Epithelial cell of prostate (primary cell): ENCODE results near the gene ODAD4.
A peak's percentile ranks its signal among the peaks of the same experiment; 100 is the strongest.
"Not testable (repeated sequence)": the region's sequence is repeated elsewhere in the genome, so short reads cannot be mapped to it uniquely, and the experiment has no call there.

ENCODE experiments used
- DNase-seq: peaks from one replicate; pipeline ENCODE4 v3.0.0-alpha.2; 2011; ENCODE audit warnings: low read depth, low spot score
- H3K27ac ChIP-seq: fragments of 450-650 bp; 2 replicates; pipeline ENCODE4 v1.5.1; 2017; ENCODE audit warnings: mild to moderate bottlenecking

ODAD4 gene

DNA sequence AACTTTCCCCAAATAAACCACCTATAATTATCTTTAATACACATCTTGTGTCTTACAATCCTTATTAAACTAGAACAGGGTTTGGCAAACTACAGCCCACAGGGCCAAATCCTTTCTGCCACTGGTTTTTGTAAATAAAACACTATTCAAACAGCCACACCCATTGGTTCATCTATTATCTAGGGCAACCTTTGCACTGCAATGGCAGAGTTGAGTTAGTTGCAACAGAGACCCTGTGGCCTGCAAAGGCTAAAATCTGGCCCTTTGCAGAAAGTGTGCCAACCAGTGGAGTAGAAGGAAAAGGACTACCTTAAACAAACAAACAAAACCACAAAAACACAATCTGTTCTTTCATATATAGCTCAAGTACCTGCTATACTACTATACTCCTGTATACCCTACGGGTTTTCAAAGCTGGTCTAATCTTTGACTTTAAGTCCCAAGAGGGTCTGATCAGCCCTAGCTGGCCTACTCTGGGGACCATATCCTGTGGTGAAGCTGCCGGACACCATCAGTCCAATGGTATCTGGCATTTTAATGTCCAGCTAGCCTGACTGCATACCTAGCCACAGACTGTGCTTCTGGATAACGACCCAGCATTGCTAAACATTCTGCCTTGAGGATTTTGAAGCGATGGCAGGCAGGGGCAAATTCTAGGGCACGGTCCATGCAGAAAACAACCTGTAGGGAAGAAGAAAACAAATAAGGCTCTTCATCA is 59.4 kb downstream of the ODAD4 start:
- no peak for DNase-seq
- no peak overlapping the region for H3K27ac ChIP-seq

DNA sequence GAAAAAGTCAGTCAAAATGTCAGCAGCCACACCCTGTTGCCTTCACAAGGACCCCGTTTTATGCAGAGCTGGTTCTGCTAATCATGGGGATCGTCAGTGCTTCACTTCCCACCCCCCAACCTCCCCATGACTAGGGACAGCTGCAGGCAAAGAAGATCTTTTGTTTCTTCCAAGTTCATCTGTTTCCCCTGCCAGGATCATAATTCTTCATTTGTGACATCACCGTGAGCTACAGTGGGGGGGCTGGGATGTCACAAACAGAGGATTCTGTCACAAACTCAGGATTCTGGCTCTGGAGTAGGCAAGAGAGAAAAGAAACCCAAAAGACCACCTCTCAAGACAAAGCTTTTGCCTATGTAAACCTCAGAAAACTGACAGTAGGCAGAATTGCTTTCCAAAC is 62.2 kb downstream of the ODAD4 start:
- H3K27ac ChIP-seq: no peak overlapping the region
- no peak for DNase-seq

DNA sequence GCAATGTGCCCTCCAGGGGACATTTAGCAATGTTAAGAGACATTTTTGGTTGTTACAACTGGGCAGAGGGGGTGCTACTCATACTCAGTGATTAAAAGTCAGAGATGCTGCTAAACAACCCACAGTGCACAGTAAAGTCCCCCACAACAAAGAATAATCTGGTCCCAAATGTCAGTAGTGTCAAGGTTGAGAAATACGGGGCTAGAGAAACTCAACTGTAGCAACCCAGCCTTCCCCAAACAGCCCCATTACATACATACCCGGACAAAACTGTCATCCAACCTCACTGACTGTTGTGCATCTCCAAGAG is 66.4 kb downstream of the ODAD4 start:
- DNase-seq: no peak
- no peak overlapping the region for H3K27ac ChIP-seq

DNA sequence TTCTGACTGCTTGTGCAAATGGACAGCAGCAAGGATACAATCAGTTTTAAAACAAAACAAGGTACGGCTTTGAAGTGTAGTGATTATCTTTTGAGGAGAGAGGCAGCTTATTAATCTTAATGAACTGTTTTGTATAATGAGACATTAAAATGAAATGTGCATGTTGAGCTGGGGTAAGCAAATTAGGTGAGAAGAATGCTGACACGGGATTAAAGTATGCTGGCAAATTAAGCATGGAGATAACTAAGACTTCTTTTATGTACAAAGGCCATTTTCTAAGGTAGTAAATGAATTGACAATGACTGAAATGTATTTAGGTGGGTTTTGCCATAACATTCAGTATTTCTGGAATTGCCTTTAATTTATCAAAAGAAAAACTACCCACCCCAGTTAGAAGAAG is 68.1 kb downstream of the ODAD4 start:
- H3K27ac ChIP-seq: no peak overlapping the region
- no peak for DNase-seq

DNA sequence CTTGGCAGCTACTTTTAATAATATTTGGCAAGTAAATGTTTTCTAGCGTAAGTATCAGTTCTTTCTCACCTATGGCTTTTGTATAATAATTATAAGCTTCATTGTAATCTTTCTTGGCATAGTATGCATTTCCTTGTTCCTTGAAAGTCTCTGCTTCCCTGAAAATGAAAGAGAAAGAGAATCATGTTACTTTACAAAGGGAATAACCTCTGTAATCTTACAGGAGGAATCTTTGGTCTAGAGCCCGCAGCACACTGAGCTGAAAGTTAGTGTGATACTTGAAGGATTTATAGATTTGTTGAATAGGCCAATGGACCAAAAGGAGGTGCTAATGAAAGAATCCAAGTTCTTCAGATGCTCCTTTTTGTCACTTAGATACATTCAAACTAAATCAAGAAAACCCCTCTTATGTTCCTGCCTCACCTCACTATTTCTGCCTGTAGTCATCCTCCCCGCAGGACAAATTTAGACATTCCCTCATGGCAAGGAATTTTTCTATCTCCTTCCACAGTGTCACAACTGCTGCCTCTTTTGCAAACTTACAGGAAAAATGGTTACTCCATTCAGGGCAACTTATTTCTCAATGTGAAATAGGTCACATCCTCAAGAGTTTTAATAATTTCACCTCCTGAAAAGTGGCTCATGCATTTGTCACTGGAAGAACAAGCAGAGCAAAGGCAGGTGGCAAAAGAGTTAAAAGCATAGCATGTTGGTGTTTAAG is 70.2 kb downstream of the ODAD4 start:
- DNase-seq: no peak
- no peak overlapping the region for H3K27ac ChIP-seq

DNA sequence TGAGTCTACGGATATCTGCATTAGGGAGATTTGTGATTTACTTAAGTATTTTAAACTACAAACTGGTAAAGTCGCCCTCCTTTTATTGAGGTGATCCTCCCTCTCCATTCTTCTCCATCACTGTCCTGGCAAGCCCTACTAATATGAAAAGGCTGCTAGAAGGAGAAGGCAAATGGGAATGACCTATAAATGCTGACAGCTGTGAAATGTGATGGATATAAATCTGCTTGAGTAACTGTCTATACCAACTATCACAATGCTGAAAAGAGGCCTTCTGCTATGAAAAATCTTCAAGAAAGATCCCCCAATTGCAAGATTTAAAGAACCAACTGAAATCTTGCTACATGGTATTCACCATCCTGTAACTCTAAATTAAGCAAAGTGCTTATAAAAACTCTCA is 71.3 kb downstream of the ODAD4 start:
- no peak overlapping the region for H3K27ac ChIP-seq
- DNase-seq: no peak

DNA sequence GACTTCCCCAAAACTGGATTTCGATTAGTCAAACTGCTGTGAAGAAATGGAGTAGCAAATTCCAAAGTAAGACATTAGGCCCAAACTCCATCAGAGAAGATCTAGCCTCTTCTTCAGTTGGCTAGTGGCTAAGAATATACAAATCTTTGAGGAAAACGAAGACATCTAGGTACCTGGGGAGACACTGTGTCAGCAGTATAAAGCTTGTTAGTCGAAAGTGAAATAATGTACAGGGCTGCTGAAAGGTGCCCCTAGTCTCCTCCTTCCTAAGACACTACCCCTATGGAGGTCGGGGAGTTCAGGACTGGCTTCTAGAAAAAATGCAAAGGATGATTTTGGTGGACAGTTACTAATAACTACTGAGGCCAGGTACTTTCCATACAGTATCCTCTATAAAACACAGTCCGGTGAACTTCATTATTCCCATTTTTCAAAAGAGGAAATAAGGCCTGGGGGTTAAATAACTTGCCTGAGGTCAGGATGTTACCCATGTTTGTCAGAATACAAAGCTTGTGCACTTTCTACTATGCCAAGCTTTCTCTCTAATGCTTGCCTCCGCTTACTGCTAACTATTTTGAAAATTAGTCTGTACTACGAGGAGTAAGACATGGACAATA is 71.9 kb downstream of the ODAD4 start:
- no peak overlapping the region for H3K27ac ChIP-seq

DNA sequence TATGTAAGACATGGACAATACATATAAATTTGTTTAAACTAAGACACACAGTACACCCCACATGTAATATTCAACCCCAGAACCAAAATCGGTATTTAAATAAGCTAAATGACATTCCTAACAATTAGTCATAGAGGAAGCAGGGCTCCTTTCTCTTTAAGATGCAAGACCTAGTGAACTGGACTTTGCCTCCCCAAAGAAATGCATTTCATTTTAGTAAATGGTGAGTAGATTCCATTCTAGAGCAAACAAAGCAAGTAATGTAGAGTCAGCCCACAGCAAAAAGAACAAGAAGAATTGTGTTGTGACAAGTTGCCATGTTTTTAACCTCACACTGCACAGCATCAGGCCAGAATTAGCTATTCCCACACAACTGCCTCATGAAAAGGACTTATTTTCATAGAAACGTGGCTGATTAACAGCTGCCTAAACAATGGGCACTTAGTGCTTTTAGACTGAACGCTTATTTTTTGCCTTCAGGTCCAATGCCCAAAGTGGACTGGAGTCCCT is 72.4 kb downstream of the ODAD4 start:
- no peak for DNase-seq
- no peak overlapping the region for H3K27ac ChIP-seq

More for the DNA sequence above, 71.9 kb downstream of the ODAD4 start:
- no peak for DNase-seq

DNA sequence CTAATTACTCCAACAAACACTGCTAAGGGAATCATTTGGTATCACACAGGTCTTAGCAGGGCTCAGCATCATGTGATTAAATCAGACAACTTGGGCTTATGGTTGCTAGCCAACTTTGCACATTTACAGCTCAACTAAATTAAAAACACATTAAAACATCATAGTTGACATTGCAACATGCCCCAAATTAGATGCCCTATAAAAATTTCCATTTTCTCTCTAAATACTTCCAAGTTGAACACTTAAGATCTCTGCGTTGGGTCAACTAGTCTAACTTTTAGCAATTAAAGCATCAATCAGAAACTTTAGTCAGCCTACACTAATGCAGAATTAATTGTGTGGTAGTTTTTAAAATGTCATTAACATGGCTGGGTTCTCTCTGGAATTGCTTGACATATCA is 74.7 kb downstream of the ODAD4 start:
- no peak for DNase-seq
- H3K27ac ChIP-seq: no peak overlapping the region

DNA sequence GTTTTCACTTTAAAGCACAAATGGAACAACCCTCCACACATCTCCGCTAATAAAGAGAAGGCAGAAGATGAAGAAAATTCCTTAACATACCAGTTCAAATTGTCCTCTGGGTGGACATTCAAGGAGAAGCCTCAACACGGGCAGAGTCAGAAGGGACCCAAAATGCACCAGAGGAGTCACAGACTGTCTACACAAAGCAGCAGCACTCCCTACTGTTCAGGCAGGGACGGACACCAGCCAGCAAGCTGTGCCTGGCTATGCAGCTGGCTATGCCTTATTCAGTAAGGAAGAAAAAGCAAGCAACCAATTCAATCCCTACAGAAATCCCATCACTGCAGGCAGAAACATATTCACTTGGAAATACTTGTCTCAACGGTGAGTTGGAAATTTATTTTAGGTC is 78.8 kb downstream of the ODAD4 start:
- peak overlapping the region; percentile 82 for H3K27ac ChIP-seq

DNA sequence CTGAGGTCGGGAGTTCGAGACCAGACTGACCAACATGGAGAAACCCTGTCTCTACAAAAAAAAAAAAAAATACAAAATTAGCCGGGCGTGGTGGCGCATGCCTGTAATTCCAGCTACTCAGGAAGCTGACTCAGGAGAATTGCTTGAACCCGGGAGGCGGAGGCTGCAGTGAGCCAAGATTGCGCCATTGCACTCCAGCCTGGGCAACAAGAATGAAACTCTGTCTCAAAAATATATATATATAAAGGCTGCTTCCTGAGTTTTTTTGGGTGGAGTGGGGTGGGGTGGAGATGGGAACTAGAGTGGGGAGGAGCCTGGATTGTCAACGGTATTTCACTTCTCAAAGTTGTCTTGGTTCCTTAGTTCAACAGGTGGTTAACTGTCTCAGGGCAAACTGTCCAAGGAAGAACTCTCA is 79.9 kb downstream of the ODAD4 start:
- H3K27ac ChIP-seq: peak overlapping the region; percentile 82
- not testable (repeated sequence) for DNase-seq

More for the DNA sequence above, 78.8 kb downstream of the ODAD4 start:
- DNase-seq: no peak

DNA sequence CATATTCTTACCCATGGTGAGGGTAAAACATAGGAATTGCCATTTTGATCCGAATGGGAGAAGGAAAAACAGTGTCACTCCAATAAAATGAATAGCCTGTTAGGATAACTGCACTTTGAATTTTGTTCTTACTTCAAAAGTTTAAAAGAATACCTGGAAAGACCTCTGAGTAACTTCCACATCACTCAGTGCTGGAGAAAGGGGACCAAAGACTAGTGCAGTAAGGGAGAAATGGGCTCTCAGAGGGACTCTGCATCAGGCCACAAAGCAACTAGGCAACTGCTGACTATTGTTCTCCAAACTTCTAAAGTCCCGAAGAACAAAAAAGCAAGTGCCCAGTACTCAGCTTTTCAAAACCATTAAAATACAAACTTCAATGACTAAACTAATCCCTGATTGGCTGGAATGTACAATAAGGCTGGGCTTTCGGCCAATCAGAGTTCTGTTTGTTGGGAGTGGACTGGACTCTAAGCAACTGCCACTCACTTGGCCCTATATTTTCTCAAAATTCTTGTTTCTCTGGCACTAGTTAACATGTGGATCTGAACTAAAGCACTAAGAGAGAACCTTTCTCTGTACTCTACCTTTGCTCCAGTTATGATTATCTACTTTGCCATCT is 80.6 kb downstream of the ODAD4 start:
- peak overlapping the region; percentile 82 for H3K27ac ChIP-seq

DNA sequence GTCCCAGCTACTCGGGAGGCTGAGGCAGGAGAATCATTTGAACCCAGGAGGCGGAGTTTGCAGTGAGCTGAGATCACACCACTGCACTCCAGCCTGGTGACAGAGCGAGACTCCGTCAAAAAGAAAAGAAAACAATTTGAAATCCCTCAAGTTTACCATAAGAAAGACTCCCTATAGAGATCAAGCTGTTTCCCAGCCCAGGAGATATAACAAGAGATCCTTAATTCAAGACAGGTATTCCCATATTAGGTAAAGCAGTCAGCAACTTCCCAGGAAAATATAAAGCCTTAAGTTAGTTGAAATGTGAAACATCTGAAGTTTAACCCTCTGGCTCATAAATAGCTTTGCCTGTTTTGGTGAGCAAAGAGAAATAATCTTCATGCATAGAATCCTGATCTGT is 81.9 kb downstream of the ODAD4 start:
- DNase-seq: not testable (repeated sequence)

More for the DNA sequence above, 80.6 kb downstream of the ODAD4 start:
- DNase-seq: no peak

DNA sequence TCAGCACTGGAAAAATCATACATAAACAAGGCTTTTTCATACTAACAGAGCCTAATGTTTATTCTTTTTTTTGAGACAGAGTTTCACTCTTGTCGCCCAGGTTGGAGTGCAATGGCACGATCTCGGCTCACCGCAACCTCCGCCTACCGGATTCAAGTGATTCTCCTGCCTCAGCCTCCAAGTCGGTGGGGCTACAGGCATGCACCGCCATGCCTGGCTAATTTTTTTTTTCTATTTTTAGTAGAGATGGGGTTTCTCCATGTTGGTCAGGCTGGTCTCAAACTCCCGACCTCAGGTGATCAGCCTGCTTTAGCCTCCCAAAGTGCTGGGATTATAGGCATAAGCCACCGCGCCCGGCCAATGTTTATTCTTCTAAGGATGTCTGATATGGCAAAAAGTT is 83.3 kb downstream of the ODAD4 start:
- not testable (repeated sequence) for DNase-seq

More for the DNA sequence above, 81.9 kb downstream of the ODAD4 start:
- peak overlapping the region; percentile 82 for H3K27ac ChIP-seq

More for the DNA sequence above, 83.3 kb downstream of the ODAD4 start:
- H3K27ac ChIP-seq: not testable (repeated sequence)
